ENCODE results near the gene TUSC2. TPM values are rescaled to one million over a fixed set of nuclear protein-coding genes. Genes with fewer than 3 reads are reported as not detected.
A peak's percentile ranks its signal among the peaks of the same experiment; 100 is the strongest.

Gene TUSC2
- total RNA-seq, 2 donors from 2014 or later = 23.5 to 28.1 TPM

DNA sequence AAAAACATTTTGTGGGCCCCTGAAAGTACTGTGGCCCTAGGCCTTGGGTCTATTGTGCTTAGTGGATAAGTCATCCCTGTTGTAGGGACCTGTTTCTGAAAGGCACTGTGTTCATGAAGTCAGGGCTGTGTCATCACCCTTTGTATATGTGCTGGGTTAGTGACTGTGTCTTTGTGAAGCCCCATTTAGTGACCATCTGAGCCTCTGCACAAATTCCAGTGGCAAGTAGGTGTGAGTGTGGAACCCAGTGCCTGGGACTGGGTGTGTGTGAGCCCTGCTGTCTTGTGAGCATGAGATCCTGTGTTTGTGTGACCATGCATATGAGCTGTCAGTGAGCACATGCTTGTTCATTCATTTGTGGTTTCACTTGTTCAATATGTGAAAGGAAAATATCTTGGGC lies 23.4 kb downstream of the TUSC2 start:
- Histone ChIP-seq H3K9ac (ENCODE audit: extremely low read depth, low read length, poor library complexity, severe bottlenecking) (no peak overlapping the region), H3K27ac (ENCODE audit: low read depth, low read length) (no peak overlapping the region), H3K4me1 (ENCODE audit: control insufficient read depth, insufficient read depth, low read length) (peaks cover 3% of the 10 kb centered on the region), H3K27me3 (ENCODE audit: control insufficient read depth, insufficient read depth, low read length, poor library complexity, severe bottlenecking) (no peaks in the 10 kb centered on the region), H3K4me3 (ENCODE audit: low read length) (no peak overlapping the region), H3K9me3 (ENCODE audit: control insufficient read depth, low read length) (peaks cover 27% of the 10 kb centered on the region), H3K36me3 (ENCODE audit: control insufficient read depth, insufficient read depth, low read length) (no peaks in the 10 kb centered on the region)
- H3K36me3 Mint-ChIP-seq (ENCODE audit: low read depth) = peaks cover 2% of the 10 kb centered on the region
- peaks cover 47% of the 10 kb centered on the region for H3K9me3 Mint-ChIP-seq
- no peak overlapping the region for H3K27ac Mint-ChIP-seq
- H3K27me3 Mint-ChIP-seq (ENCODE audit: insufficient read depth) = no peaks in the 10 kb centered on the region
- peaks cover 16% of the 10 kb centered on the region for H3K4me1 Mint-ChIP-seq
- H3K4me3 Mint-ChIP-seq = no peak overlapping the region
- peak; percentile 29 for DNase-seq
- TF ChIP-seq, protein P1, sequence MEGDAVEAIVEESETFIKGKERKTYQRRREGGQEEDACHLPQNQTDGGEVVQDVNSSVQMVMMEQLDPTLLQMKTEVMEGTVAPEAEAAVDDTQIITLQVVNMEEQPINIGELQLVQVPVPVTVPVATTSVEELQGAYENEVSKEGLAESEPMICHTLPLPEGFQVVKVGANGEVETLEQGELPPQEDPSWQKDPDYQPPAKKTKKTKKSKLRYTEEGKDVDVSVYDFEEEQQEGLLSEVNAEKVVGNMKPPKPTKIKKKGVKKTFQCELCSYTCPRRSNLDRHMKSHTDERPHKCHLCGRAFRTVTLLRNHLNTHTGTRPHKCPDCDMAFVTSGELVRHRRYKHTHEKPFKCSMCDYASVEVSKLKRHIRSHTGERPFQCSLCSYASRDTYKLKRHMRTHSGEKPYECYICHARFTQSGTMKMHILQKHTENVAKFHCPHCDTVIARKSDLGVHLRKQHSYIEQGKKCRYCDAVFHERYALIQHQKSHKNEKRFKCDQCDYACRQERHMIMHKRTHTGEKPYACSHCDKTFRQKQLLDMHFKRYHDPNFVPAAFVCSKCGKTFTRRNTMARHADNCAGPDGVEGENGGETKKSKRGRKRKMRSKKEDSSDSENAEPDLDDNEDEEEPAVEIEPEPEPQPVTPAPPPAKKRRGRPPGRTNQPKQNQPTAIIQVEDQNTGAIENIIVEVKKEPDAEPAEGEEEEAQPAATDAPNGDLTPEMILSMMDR (conservative IDR thresholded peaks at IDR 0.05) = no peak

DNA sequence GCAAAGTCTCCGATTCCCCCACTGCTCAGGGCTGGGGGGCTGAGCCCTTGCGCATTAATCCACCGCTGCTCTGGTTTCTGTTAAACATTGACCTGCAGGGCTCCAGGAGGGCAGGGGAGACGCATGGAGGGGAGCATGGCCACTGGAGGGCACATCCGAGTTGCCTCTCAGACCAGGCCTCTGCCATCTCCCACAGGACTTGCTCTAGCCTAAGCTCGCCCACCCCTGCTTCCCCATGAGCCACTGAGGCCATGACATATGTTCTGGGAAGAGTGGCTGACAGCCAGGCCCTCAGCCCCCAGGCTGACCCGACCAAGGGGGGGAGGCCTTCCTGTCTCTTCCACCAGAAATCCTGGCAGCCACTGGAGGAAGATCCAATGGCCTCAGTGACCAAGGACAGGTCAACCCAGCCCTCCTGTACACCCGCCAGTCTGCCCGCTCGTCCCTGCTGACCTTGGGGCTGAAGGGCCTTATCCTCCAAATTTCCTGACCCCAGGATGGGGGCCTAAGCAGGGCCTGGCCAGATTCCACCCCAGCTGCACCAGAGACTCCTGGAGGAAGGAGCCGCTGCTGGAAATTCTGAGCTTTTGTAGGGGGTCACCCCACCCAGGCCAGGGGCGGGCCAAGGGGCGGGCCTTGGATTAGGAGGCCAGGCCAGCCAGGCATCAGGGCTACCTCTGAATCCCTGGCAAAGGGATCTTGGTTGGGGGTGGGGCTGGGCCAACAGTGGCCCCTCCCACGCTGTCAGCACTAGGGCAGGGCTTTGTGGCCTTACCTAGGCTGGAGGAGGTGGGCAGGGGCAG lies 24.8 kb downstream of the TUSC2 start, which contains the start of gene HYAL1:
Gene HYAL1 (minus strand): TSS at position 562 of the 803 bp plus-strand sequence. CDS start 618 bp downstream, outside the sequence.
- peaks cover 20% of the 10 kb centered on the region for H3K9me3 ChIP-seq (ENCODE audit: control insufficient read depth, low read length)
- TF ChIP-seq, protein P1 (conservative IDR thresholded peaks at IDR 0.05) = peak; percentile 63
- peaks cover 17% of the 10 kb centered on the region for H3K4me1 Mint-ChIP-seq
- no peak within 1 kb of the TSS for H3K4me3 Mint-ChIP-seq
- 78 to 79% methylated on average over 5 to 14 of the region's 14 CpGs for WGBS, 2 experiments (ENCODE audit: insufficient coverage in 1 of 2, insufficient read length in 1 of 2)
- H3K9me3 Mint-ChIP-seq = peaks cover 35% of the 10 kb centered on the region
- H3K36me3 ChIP-seq (ENCODE audit: control insufficient read depth, insufficient read depth, low read length) = no peaks in the 10 kb centered on the region
- H3K27ac Mint-ChIP-seq = no peak within 1 kb of the TSS
- no peak within 1 kb of the TSS for H3K4me3 ChIP-seq (ENCODE audit: low read length)
- no peaks in the 10 kb centered on the region for H3K27me3 Mint-ChIP-seq (ENCODE audit: insufficient read depth)
- peak within 1 kb of the TSS; percentile 32 for H3K27ac ChIP-seq (ENCODE audit: low read depth, low read length)
- no peak within 1 kb of the TSS for H3K9ac ChIP-seq (ENCODE audit: extremely low read depth, low read length, poor library complexity, severe bottlenecking)
- H3K27me3 ChIP-seq (ENCODE audit: control insufficient read depth, insufficient read depth, low read length, poor library complexity, severe bottlenecking) = no peaks in the 10 kb centered on the region
- peaks cover 3% of the 10 kb centered on the region for H3K4me1 ChIP-seq (ENCODE audit: control insufficient read depth, insufficient read depth, low read length)
- no peaks in the 10 kb centered on the region for H3K36me3 Mint-ChIP-seq (ENCODE audit: low read depth)
- peak; percentile 87 for DNase-seq

DNA sequence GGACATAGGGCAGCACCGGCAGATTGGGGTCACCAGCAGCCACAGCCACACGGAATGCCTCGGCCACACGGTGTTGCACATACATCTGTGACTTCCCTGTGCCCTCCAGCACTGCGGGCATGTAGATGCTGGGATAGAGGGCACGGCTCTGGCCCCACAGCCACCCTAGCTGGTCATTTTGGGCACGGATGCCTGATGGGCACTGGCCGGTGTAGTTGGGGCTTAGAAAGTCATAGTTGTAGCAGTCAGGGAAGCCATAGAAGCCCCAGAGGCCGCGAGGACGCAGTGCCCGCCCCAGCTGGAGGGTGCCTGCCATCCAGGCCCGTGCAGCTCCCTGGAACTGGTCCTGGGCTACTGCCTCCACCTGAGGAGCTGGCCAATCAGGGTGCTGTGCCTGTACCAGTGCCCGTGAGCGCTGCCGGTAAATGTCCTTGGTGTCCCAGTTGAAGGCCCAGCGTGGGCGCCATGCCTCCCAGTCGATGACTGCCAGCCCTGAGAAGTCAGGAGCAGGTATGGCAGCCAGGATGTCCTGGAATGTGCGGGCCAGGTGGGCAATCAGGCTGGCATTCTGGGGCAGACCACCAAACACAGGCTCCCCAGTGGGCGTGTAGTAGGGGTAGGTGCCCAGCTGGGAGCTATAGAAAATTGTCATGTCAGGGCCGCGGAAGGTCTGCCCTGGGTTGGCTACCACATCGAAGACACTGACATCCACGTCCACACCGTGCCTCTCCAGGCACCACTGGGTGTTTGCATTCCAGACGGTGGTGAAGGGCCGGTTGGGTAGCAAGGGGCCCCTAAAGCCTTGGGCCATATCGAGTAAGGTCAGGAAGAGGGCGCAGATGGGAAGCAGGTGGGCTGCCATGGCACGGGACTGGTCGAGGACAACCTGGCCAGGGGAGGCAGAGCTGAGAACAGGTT lies 25.7 kb downstream of the TUSC2 start:
- Mint-ChIP-seq H3K27ac (no peak overlapping the region), H3K36me3 (ENCODE audit: low read depth) (no peaks in the 10 kb centered on the region), H3K9me3 (peaks cover 26% of the 10 kb centered on the region), H3K4me3 (no peak overlapping the region), H3K4me1 (peaks cover 17% of the 10 kb centered on the region), H3K27me3 (ENCODE audit: insufficient read depth) (no peaks in the 10 kb centered on the region)
- H3K9me3 ChIP-seq (ENCODE audit: control insufficient read depth, low read length) = peaks cover 16% of the 10 kb centered on the region
- H3K27ac ChIP-seq (ENCODE audit: low read depth, low read length) = no peak overlapping the region
- 93 to 94% methylated on average over 28 to 32 of the region's 32 CpGs for WGBS, 2 experiments (ENCODE audit: insufficient coverage in 1 of 2, insufficient read length in 1 of 2)
- no peaks in the 10 kb centered on the region for H3K36me3 ChIP-seq (ENCODE audit: control insufficient read depth, insufficient read depth, low read length)
- H3K9ac ChIP-seq (ENCODE audit: extremely low read depth, low read length, poor library complexity, severe bottlenecking) = no peak overlapping the region
- peak; percentile 51 for DNase-seq
- no peaks in the 10 kb centered on the region for H3K27me3 ChIP-seq (ENCODE audit: control insufficient read depth, insufficient read depth, low read length, poor library complexity, severe bottlenecking)
- H3K4me3 ChIP-seq (ENCODE audit: low read length) = no peak overlapping the region
- TF ChIP-seq, protein P1 (conservative IDR thresholded peaks at IDR 0.05) = no peak
- H3K4me1 ChIP-seq (ENCODE audit: control insufficient read depth, insufficient read depth, low read length) = peaks cover 3% of the 10 kb centered on the region

All from endodermal cell (in vitro differentiated cells).